ENCODE measurements around the gene PREPL.

DNA sequence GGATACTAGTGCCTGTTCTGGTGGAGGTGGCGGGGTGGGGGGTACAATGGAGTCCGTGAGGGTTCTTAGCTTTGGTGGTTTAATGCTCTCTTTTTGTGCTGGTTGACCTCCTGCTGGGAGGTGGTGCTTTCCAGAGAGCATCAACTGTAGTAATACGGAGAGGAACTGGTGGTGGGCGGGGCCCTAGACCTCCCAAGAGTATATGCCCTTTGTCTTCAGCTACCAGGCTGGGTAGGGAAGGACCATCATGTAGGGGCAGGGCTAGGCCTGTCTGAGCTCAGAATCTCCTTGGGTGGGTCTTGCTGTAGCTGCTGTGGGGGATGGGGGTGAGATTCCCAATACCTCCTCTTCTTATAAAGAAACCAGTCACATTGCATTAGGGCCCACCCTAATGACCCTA lies 27.6 kb upstream of the PREPL start:
- TF ChIP-seq, protein P1, sequence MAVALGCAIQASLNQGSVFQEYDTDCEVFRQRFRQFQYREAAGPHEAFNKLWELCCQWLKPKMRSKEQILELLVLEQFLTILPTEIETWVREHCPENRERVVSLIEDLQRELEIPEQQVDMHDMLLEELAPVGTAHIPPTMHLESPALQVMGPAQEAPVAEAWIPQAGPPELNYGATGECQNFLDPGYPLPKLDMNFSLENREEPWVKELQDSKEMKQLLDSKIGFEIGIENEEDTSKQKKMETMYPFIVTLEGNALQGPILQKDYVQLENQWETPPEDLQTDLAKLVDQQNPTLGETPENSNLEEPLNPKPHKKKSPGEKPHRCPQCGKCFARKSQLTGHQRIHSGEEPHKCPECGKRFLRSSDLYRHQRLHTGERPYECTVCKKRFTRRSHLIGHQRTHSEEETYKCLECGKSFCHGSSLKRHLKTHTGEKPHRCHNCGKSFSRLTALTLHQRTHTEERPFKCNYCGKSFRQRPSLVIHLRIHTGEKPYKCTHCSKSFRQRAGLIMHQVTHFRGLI (tag by site-specific recombination; IDR thresholded peaks at IDR 0.05), result no peak
- no peak for TF ChIP-seq REPIN1 (tag by site-specific recombination; IDR thresholded peaks at IDR 0.05; ENCODE audit: low read depth)
